GM12878 (cell line): ENCODE data around the gene PMF1. TPM values are rescaled to one million over a fixed set of nuclear protein-coding genes. Genes with fewer than 3 reads are reported as not detected.

Experiments
- ATAC-seq: fragments of 200-7000 bp; cut with Tn5 transposase; 3 replicates; pipeline ENCODE4 v1.9.1; 2020; ENCODE audit warnings: mild to moderate bottlenecking, moderate library complexity
- BruUV-seq: library from RNA; stranded (reverse); fragments of 400-500 nt; replicated peaks from 2 replicates; lab custom pipeline; 2021; lab: Mats Ljungman, UMichigan
- CTCF ChIA-PET: fragments of 300-600 bp; sonication (Branson Sonifier 250); formaldehyde crosslinking; extraction: SDS; loops from one replicate; lab custom pipeline; 2021; ENCODE audit warnings: inconsistent platforms; lab: Yijun Ruan, JAX
- POLR2A ChIA-PET: fragments of 350-600 bp; formaldehyde crosslinking; extraction: SDS; loops from one replicate; lab custom pipeline; 2021; ENCODE audit warnings: inconsistent platforms; lab: Charles Lee
- RAD21 ChIA-PET: fragments of 300-600 bp; sonication (Branson Sonifier 250); formaldehyde crosslinking; loops from one replicate; lab custom pipeline; 2023; ENCODE audit warnings: antibody characterized with exemption; ENCODE audit not compliant: unreplicated experiment; lab: Charles Lee
- SMC1A ChIA-PET: fragments of 300-600 bp; sonication (Branson Sonifier 250); formaldehyde crosslinking; loops from one replicate; lab custom pipeline; 2023; ENCODE audit not compliant: unreplicated experiment, uncharacterized antibody; lab: Charles Lee
- DNase-seq: peaks from one replicate; pipeline ENCODE4 v3.0.0-alpha.2; 2011; ENCODE audit warnings: low read depth, low spot score
- FAIRE-seq: peaks from 3 replicates; lab custom pipeline; 2011; peaks lifted over from hg19 to GRCh38; lab: Jason Lieb, UNC
- H2AFZ ChIP-seq: 2 replicates; pipeline ENCODE4 v1.6.0; 2011; ENCODE audit warnings: low read depth, low read length, control low read depth; ENCODE audit not compliant: control insufficient read depth
- H3K27ac ChIP-seq: 2 replicates; pipeline ENCODE4 v1.5.1; 2011; ENCODE audit warnings: control low read depth; ENCODE audit not compliant: control insufficient read depth, insufficient read depth
- H3K27me3 ChIP-seq, 2 experiments: replicated peaks in 1 of 2; 2 replicates each; pipeline versions ENCODE4 v1.6.0 to v1.6.1; 2011; ENCODE audit warnings: low read length in 1 of 2; ENCODE audit not compliant: control insufficient read depth in 2 of 2, insufficient read depth in 2 of 2
- H3K36me3 ChIP-seq, 2 experiments: 2 replicates each; pipeline ENCODE4 v1.5.1; 2011; ENCODE audit warnings: low read length in 1 of 2; ENCODE audit not compliant: control insufficient read depth in 2 of 2, insufficient read depth in 2 of 2
- H3K4me1 ChIP-seq: 2 replicates; pipeline ENCODE4 v1.6.1; 2011; ENCODE audit warnings: mild to moderate bottlenecking, low read length, moderate library complexity, mixed read lengths; ENCODE audit not compliant: control insufficient read depth, insufficient read depth
- H3K4me2 ChIP-seq: 2 replicates; pipeline ENCODE4 v1.6.0; 2011; ENCODE audit warnings: control low read depth; ENCODE audit not compliant: control insufficient read depth, insufficient read depth
- H3K4me3 ChIP-seq: fragments of 200-600 bp; sonication (generic); 2 replicates; pipeline ENCODE4 v1.5.1; 2016
- H3K79me2 ChIP-seq: 2 replicates; pipeline ENCODE4 v1.6.0; 2011; ENCODE audit warnings: low read length; ENCODE audit not compliant: control insufficient read depth, insufficient read depth
- H3K9ac ChIP-seq: 2 replicates; pipeline ENCODE4 v1.8.0; 2011; ENCODE audit warnings: low read length, control low read depth, mixed read lengths; ENCODE audit not compliant: control insufficient read depth, insufficient read depth
- H3K9me3 ChIP-seq: replicated peaks from 3 replicates; pipeline ENCODE4 v1.5.1; 2011; ENCODE audit warnings: mild to moderate bottlenecking, low read length; ENCODE audit not compliant: control insufficient read depth, insufficient read depth
- H4K20me1 ChIP-seq: 2 replicates; pipeline ENCODE4 v1.6.0; 2011; ENCODE audit not compliant: control insufficient read depth, insufficient read depth
- ASH2L ChIP-seq: fragments of 300-600, 200-600 bp; sonication (generic); IDR thresholded peaks from 2 replicates; pipeline ENCODE4 v1.6.1; 2017; ENCODE audit warnings: low read depth, mild to moderate bottlenecking, borderline replicate concordance
- CEBPB ChIP-seq, 2 experiments: fragments of 150-350 bp in 1 of 2; IDR thresholded peaks; 2 replicates each; pipeline ENCODE4 v1.6.1; 2012 to 2014; ENCODE audit warnings: low read depth in 2 of 2, low read length in 2 of 2, borderline replicate concordance in 1 of 2, inconsistent platforms in 1 of 2
- KDM1A ChIP-seq: fragments of 200-600 bp; sonication (generic); IDR thresholded peaks from 2 replicates; pipeline ENCODE4 v1.6.1; 2016; ENCODE audit warnings: borderline replicate concordance
- NRF1 ChIP-seq: conservative IDR thresholded peaks from 2 replicates; pipeline ENCODE4 v1.6.1; 2011; ENCODE audit warnings: mild to moderate bottlenecking, low read depth, low read length, improper control_type of control experiment
- RBBP5 ChIP-seq: fragments of 200-600 bp; sonication (generic); conservative IDR thresholded peaks from 2 replicates; pipeline ENCODE4 v1.6.1; 2016
- SPI1 ChIP-seq: IDR thresholded peaks from 2 replicates; pipeline ENCODE4 v1.6.1; 2011; ENCODE audit warnings: low read depth, mild to moderate bottlenecking, low read length, moderate library complexity, borderline replicate concordance; ENCODE audit not compliant: insufficient read depth
- SRF ChIP-seq, 2 experiments: IDR thresholded peaks; 2 replicates each; pipeline ENCODE4 v1.6.1; 2011; ENCODE audit warnings: low read depth in 2 of 2, low read length in 2 of 2, mild to moderate bottlenecking in 1 of 2, moderate library complexity in 1 of 2
- ZNF24 ChIP-seq: fragments of 450-650 bp; IDR thresholded peaks from 2 replicates; pipeline ENCODE4 v1.6.1; 2017; ENCODE audit warnings: antibody characterized with exemption, mild to moderate bottlenecking
- ZNF622 ChIP-seq: fragments of 450-650 bp; IDR thresholded peaks from 2 replicates; pipeline ENCODE4 v1.6.1; 2017; ENCODE audit warnings: mild to moderate bottlenecking, inconsistent platforms
- ZSCAN29 ChIP-seq: fragments of 450-650 bp; IDR thresholded peaks from 2 replicates; pipeline ENCODE4 v1.6.1; 2017; ENCODE audit warnings: mild to moderate bottlenecking, moderate library complexity
- WGBS: methylation state at CpG from one replicate; pipeline ENCODE4 v1.1.6; 2016; ENCODE audit warnings: low lambda C conversion rate; ENCODE audit not compliant: insufficient replicate concordance, insufficient coverage; ENCODE audit errors: missing lambda C conversion rate; 5-methylcytosine and 5-hydroxymethylcytosine counted together
- in situ Hi-C: fragments of 300-500 bp; cut with MboI; formaldehyde crosslinking; loops from 9 replicates; pipeline ENCODE4 v1.14.3; 2018; ENCODE audit warnings: mixed read lengths
- intact Hi-C: fragments of 100-400 bp; cut with micrococcal nuclease; formaldehyde crosslinking; loops from one replicate; pipeline ENCODE4 v1.14.2; 2022; ENCODE audit not compliant: unreplicated experiment
- polyA plus RNA-seq, 11 experiments: library from polyadenylated mRNA; depleted of rRNA in 4 of 11; unstranded in 6 of 11; stranded (reverse) in 5 of 11; fragments of >200 nt; fragmentation: Nextera tagmentation in 4 of 11; fragmentation: Illumina TruSeq in 1 of 11; extraction: Ambion mirVana in 4 of 11; extraction: Trizol in 1 of 11; gene quantifications; 1 replicate in 1 of 11; 2 replicates in 10 of 11; pipeline versions ENCODE4 v1.2.1 to v1.2.3, GENCODE V29; 2011 to 2016; ENCODE audit warnings: inconsistent platforms in 2 of 11, missing spikeins in 2 of 11, low read depth in 1 of 11
- total RNA-seq, 4 experiments: library from RNA; depleted of rRNA in 3 of 4; stranded (reverse); fragments of >200 nt in 3 of 4; fragmentation: Illumina TruSeq in 1 of 4; extraction: Trizol in 1 of 4; gene quantifications; 2 replicates each; pipeline versions ENCODE4 v1.2.1 to v1.2.3, GENCODE V29; 2013 to 2021
- TF ChIP-seq, protein P1 (sequence below): IDR thresholded peaks from 2 replicates; pipeline ENCODE4 v1.6.1; 2012; ENCODE audit warnings: mild to moderate bottlenecking, low read depth, low read length
- TF ChIP-seq, protein P2 (sequence below): fragments of 450-650 bp; IDR thresholded peaks from 2 replicates; pipeline ENCODE4 v1.6.1; 2017; ENCODE audit warnings: borderline replicate concordance
- TF ChIP-seq, protein P3 (sequence below): fragments of 450-650 bp; conservative IDR thresholded peaks from 2 replicates; pipeline ENCODE4 v1.6.1; 2017; ENCODE audit warnings: mild to moderate bottlenecking, moderate library complexity
- TF ChIP-seq, protein P4 (sequence below): IDR thresholded peaks from 2 replicates; pipeline ENCODE4 v1.6.1; 2011; ENCODE audit warnings: low read depth, low read length, improper control_type of control experiment, borderline replicate concordance

The PMF1 gene
- total and polyA plus RNA-seq, 10 of the 15 experiments (the other 5 are each of a cell fraction or from before 2014, with no cell fraction given), result 6.7 to 105 (median 67.3) TPM

DNA sequence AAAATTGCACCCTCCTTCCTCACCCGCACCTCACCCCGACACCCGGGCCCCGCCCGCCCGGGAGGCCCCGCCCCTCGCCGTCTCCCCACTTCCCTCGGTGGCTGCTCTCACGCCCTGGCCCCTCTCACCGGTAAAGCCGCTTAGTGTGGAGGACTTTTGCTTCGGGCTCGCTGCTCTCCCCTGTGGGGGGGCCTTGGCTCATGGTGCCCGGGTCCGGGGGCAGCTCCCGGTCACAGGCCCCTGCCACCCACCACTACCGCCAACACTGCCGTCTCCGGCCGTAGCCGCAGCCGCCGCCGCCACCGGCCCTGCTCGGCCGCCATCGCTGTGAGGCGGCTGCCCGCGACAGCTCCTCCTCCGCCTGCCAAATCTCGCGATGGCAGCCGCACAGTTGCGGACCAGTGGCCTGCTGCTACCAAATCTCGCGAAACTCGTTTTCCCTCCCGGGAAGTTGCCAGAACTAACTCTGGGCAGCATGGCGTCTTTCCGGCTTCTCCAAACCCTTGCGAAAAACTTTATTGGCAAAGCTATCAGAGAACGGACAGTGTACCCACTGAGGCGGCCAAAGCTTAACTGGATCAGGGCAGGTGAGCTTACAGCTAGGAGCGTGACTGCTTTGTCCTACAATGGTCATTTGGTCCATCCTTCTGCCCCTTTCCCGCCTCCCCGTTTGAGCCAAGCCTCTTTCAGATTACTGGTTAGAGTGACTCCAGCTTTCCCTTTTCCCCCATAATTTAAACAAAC is 69.8 kb downstream of the PMF1 start, which contains the start of gene SMG5:
Gene SMG5 (minus strand): TSS at position 347 of the 744 bp plus-strand sequence. CDS start 145 bp downstream, at position 202.
- Histone ChIP-seq H3K9ac (peak within 1 kb of the TSS; percentile 89), H3K4me1 (peaks cover 15% of the 10 kb centered on the region; the same call in 1 of the 2 replicates), H2AFZ (peak within 1 kb of the TSS; percentile 98), H3K36me3 (peaks cover 4 to 24% of the 10 kb centered on the region in 2 experiments), H3K4me3 (peak within 1 kb of the TSS; percentile 94), H4K20me1 (no peaks in the 10 kb centered on the region), H3K9me3 (no peaks in the 10 kb centered on the region), H3K27ac (peak within 1 kb of the TSS; percentile 86), H3K79me2 (peaks cover 52% of the 10 kb centered on the region), H3K27me3 (no peaks in the 10 kb centered on the region), H3K4me2 (peak within 1 kb of the TSS; percentile 84)
- SMC1A ChIA-PET, result interaction anchor here (0.5 to 4.7 kb wide), 23 partner anchors 10 to 422 kb away, joined by 3 to 39 read pairs (median 4); partner anchors contain the start of genes CCT3, GLMP and TSACC
- RAD21 ChIA-PET, result interaction anchor here (0.7 to 2.3 kb wide), 12 partner anchors 9 to 175 kb away, joined by 3 to 16 read pairs (median 4); partner anchors contain the start of genes CCT3, GLMP and TSACC
- WGBS, result under 1% methylated on average over 26 of the region's 50 CpGs
- FAIRE-seq, result peak; percentile 86
- BruUV-seq, result no TSS peak
- intact Hi-C loops (loop anchor here (10.0 kb wide), 1 partner anchor 188 kb away; no protein-coding TSS in a partner anchor), in situ Hi-C loops (no loop called here)
- POLR2A ChIA-PET, result interaction anchor here (0.6 to 2.8 kb wide), 20 partner anchors 10 to 424 kb away, joined by 3 to 13 read pairs (median 4); partner anchors contain the start of genes CCT3, GLMP, NAXE and PMF1
- DNase-seq, result peak; percentile 96
- CTCF ChIA-PET, result interaction anchor here (0.8 to 7.1 kb wide), 23 partner anchors 9 to 399 kb away, joined by 3 to 58 read pairs (median 4); partner anchors contain the start of genes GLMP, SLC25A44 and UBQLN4
- peak; percentile 93 for ATAC-seq
- TF ChIP-seq, protein P1, sequence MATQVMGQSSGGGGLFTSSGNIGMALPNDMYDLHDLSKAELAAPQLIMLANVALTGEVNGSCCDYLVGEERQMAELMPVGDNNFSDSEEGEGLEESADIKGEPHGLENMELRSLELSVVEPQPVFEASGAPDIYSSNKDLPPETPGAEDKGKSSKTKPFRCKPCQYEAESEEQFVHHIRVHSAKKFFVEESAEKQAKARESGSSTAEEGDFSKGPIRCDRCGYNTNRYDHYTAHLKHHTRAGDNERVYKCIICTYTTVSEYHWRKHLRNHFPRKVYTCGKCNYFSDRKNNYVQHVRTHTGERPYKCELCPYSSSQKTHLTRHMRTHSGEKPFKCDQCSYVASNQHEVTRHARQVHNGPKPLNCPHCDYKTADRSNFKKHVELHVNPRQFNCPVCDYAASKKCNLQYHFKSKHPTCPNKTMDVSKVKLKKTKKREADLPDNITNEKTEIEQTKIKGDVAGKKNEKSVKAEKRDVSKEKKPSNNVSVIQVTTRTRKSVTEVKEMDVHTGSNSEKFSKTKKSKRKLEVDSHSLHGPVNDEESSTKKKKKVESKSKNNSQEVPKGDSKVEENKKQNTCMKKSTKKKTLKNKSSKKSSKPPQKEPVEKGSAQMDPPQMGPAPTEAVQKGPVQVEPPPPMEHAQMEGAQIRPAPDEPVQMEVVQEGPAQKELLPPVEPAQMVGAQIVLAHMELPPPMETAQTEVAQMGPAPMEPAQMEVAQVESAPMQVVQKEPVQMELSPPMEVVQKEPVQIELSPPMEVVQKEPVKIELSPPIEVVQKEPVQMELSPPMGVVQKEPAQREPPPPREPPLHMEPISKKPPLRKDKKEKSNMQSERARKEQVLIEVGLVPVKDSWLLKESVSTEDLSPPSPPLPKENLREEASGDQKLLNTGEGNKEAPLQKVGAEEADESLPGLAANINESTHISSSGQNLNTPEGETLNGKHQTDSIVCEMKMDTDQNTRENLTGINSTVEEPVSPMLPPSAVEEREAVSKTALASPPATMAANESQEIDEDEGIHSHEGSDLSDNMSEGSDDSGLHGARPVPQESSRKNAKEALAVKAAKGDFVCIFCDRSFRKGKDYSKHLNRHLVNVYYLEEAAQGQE, result peak; percentile 17; the same call in 1 of the 2 replicates
- no peak for TF ChIP-seq CEBPB (IDR thresholded peaks at IDR 0.05; ENCODE audit: borderline replicate concordance in 1 of 2, low read depth in 2 of 2, low read length in 2 of 2)
- TF ChIP-seq ZNF24, result peak; percentile 70; the same call in 1 of the 2 replicates
- TF ChIP-seq, protein P2, sequence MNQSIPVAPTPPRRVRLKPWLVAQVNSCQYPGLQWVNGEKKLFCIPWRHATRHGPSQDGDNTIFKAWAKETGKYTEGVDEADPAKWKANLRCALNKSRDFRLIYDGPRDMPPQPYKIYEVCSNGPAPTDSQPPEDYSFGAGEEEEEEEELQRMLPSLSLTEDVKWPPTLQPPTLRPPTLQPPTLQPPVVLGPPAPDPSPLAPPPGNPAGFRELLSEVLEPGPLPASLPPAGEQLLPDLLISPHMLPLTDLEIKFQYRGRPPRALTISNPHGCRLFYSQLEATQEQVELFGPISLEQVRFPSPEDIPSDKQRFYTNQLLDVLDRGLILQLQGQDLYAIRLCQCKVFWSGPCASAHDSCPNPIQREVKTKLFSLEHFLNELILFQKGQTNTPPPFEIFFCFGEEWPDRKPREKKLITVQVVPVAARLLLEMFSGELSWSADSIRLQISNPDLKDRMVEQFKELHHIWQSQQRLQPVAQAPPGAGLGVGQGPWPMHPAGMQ, result peak; percentile 91
- TF ChIP-seq, protein P3, sequence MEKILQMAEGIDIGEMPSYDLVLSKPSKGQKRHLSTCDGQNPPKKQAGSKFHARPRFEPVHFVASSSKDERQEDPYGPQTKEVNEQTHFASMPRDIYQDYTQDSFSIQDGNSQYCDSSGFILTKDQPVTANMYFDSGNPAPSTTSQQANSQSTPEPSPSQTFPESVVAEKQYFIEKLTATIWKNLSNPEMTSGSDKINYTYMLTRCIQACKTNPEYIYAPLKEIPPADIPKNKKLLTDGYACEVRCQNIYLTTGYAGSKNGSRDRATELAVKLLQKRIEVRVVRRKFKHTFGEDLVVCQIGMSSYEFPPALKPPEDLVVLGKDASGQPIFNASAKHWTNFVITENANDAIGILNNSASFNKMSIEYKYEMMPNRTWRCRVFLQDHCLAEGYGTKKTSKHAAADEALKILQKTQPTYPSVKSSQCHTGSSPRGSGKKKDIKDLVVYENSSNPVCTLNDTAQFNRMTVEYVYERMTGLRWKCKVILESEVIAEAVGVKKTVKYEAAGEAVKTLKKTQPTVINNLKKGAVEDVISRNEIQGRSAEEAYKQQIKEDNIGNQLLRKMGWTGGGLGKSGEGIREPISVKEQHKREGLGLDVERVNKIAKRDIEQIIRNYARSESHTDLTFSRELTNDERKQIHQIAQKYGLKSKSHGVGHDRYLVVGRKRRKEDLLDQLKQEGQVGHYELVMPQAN, result peak; percentile 58; the same call in 1 of the 2 replicates
- TF ChIP-seq KDM1A, result no peak
- TF ChIP-seq ASH2L, result no peak
- TF ChIP-seq NRF1, result no peak
- no peak for TF ChIP-seq ZNF622
- TF ChIP-seq, protein P4, sequence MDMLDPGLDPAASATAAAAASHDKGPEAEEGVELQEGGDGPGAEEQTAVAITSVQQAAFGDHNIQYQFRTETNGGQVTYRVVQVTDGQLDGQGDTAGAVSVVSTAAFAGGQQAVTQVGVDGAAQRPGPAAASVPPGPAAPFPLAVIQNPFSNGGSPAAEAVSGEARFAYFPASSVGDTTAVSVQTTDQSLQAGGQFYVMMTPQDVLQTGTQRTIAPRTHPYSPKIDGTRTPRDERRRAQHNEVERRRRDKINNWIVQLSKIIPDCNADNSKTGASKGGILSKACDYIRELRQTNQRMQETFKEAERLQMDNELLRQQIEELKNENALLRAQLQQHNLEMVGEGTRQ, result no peak
- TF ChIP-seq SRF (IDR thresholded peaks at IDR 0.05; ENCODE audit: low read depth in 2 of 2, low read length in 2 of 2), result peak in 1 of 2 experiments; percentile 76; a peak in 2 of 4 replicates
- no peak for TF ChIP-seq ZSCAN29
- peak; percentile 13; the same call in 1 of the 2 replicates for TF ChIP-seq SPI1
- no peak for TF ChIP-seq RBBP5
